HFF-Myc (cell line): ENCODE results near the gene F11R.

Experiments used
- DNase-seq: peaks from one replicate; pipeline ENCODE4 v3.0.0-alpha.2; 2011; ENCODE audit warnings: low read depth; ENCODE audit errors: extremely low read depth
- H3K4me3 ChIP-seq: replicated peaks from 2 replicates; pipeline ENCODE4 v1.5.1; 2011; ENCODE audit warnings: low read depth, mild to moderate bottlenecking, control low read depth, low read length
- CTCF ChIP-seq: IDR thresholded peaks from 2 replicates; pipeline ENCODE4 v1.5.1; 2012; ENCODE audit warnings: mild to moderate bottlenecking, low read depth, low read length, control low read depth; ENCODE audit errors: missing control alignments

The F11R gene

DNA sequence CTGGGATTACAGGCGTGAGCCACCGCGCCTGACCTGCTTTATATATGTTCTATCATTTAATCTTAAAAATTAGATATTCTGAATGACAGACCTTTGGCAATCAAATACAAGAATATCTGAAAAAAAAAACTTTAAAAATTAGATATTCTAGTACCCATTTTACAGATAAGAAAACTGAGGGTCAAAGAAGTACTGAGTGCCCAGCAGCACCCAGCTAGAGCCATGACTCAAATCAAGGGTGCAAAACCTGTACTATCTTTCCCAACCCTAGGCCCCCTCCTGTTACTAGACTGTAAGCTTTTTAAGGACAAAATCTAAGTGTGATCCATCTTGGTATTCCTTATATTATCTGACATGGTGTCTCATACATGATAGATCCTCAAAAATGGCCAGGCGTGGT lies 40.5 kb upstream of the F11R start:
- no peak for TF ChIP-seq CTCF

DNA sequence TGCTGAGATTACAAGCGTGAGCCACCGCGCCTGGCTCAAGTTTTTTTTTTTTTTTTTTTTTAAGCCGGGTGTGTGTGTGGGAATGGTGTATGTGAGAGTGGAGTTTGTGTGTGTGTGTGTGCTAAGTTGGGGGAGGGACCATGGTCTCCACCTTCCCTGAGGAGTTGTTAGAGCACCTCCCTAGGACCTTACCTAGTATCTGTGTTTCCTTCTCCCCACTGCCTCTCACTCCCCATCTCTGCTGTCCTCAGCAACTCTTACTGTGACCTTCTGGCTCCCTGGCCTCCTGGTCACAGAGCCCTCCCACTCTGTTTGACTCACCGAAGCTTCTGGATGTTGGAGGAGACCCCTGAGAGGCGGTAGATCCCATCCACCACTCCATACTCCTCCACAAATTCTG lies 38.3 kb upstream of the F11R start:
- no peak for TF ChIP-seq CTCF
- H3K4me3 ChIP-seq = no peak overlapping the region
- no peak for DNase-seq

More for the DNA sequence above, 40.5 kb upstream of the F11R start:
- no peak for DNase-seq
- H3K4me3 ChIP-seq = no peak overlapping the region

DNA sequence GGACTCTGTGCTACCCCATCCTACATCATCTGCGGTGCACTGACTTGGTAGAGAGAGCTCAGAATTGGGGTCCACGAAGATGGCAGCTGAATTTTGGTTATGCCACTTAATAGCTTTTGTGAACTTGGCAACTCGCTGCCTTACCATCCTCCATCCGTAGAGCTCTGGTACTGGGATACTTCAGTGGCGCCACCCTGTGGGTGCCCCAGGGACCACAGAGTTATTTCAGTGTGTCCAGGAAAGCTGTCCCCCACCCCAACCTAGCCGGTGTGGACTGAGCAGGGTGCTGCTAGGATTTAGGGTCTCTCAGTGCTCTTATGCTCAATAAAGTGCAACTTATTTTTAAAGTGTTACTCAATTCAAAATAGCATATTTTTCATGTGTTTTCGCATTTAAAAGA lies 33.9 kb upstream of the F11R start:
- no peak for DNase-seq
- TF ChIP-seq CTCF = peak; percentile 15
- no peak overlapping the region for H3K4me3 ChIP-seq

DNA sequence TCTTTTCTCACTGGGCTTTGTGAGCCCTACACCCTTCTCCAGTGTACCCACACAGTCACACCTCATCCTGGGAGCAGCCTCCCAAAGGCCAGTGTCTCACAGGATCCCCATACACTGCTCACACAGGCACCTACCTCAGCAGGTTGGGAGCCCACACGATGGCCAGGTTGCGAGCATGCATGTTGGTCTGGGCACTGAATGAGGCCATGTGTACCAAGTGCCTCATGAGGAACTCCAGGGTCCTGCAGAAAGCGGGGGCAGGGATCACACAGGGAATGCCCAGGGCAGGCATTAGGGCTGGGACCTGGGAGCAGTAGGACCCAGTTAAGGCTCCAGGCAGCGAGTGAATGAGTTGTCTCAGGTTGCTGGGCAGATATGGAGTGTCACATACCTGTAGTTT lies 33.3 kb upstream of the F11R start:
- H3K4me3 ChIP-seq = no peak overlapping the region
- no peak for TF ChIP-seq CTCF
- no peak for DNase-seq

DNA sequence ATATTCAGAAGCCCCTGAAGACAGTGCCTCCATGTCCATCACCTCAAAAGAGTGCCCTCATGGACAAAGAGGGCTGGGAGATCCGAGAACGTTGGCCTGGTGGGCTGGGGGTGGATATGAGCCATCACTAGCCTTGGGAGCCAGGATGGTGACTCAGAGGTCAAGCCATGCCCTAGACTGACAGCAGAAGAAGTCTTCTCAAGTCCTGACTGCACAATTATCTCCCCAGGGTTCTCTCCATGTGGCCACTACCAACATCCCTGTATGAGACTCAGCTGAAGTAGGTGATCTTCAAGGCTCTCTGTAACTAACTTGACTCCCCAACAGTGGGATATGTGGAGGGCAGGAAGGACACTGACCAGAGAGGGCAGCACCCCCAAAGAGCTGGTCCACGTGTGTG lies 31.9 kb upstream of the F11R start:
- no peak for DNase-seq
- no peak for TF ChIP-seq CTCF
- H3K4me3 ChIP-seq = no peak overlapping the region

DNA sequence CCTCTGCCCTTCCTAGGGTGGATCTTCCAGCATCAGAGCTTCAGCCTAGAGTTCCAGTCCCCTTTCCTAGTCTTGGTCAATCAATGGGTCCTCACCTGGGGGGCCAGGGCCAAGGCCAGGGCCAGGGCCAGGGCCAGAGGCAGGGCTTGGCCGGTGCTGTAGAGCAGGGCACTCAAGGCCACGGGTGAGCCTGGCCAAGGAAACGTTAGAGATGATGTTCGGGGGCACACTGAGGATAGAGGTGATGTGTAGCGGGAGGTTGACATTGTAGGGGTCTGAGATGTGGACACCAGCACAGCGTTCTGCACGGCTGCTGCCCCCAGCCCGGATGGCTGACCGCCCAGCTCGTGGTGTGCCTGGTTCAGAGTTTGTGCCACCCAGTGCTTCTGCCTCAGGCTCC lies 30.3 kb upstream of the F11R start:
- H3K4me3 ChIP-seq = no peak overlapping the region
- DNase-seq = no peak
- TF ChIP-seq CTCF = no peak

- DNase-seq = no peak
- no peak overlapping the region for H3K4me3 ChIP-seq
- TF ChIP-seq CTCF = no peak
Observed at GRCh38 chr1:161048949-161049722, 28.2 kb upstream of the F11R start.
